Endothelial cell of umbilical vein (primary cell): ENCODE measurements around the gene GZF1. TPM values are rescaled to one million over a fixed set of nuclear protein-coding genes. Genes with fewer than 3 reads are reported as not detected.

Source experiments
- BruUV-seq: library from RNA; stranded (reverse); fragments of 400-500 nt; replicated peaks from 2 replicates; lab custom pipeline; 2021; lab: Mats Ljungman, UMichigan
- CTCF ChIA-PET: fragments of 300-600, 350-600 bp; sonication (Branson Sonifier 250); formaldehyde crosslinking; loops from one replicate; lab custom pipeline; 2021; ENCODE audit warnings: antibody characterized with exemption, inconsistent platforms; lab: Charles Lee
- POLR2A ChIA-PET: fragments of 300-600, 350-600 bp; sonication (Branson Sonifier 250); formaldehyde crosslinking; loops from one replicate; lab custom pipeline; 2021; ENCODE audit warnings: antibody characterized with exemption, inconsistent platforms; lab: Charles Lee
- DNase-seq: peaks from one replicate; pipeline ENCODE4 v3.0.0-alpha.2; 2011; ENCODE audit warnings: low read depth, low spot score
- FAIRE-seq: peaks from 2 replicates; lab custom pipeline; 2011; peaks lifted over from hg19 to GRCh38; lab: Jason Lieb, UNC
- H2AFZ ChIP-seq: 2 replicates; pipeline ENCODE4 v1.6.0; 2012; ENCODE audit warnings: low read depth, low read length, control low read depth, inconsistent platforms
- H3K27ac ChIP-seq: 2 replicates; pipeline ENCODE4 v1.5.1; 2011; ENCODE audit warnings: low read depth, mild to moderate bottlenecking, control low read depth, low read length, moderate library complexity; ENCODE audit not compliant: insufficient read depth
- H3K27me3 ChIP-seq, 2 experiments: 2 replicates each; pipeline versions ENCODE4 v1.6.0 to v1.6.1; 2011; ENCODE audit warnings: low read length in 2 of 2, mixed read lengths in 1 of 2; ENCODE audit not compliant: control insufficient read depth in 2 of 2, insufficient read depth in 2 of 2
- H3K36me3 ChIP-seq, 2 experiments: 2 replicates in 1 of 2; 3 replicates in 1 of 2; pipeline ENCODE4 v1.5.1; 2011; ENCODE audit warnings: low read length in 2 of 2, mild to moderate bottlenecking in 1 of 2, moderate library complexity in 1 of 2; ENCODE audit not compliant: control insufficient read depth in 2 of 2, insufficient read depth in 2 of 2; ENCODE audit errors: extremely low read depth in 1 of 2
- H3K4me1 ChIP-seq: 3 replicates; pipeline ENCODE4 v1.5.1; 2011; ENCODE audit warnings: mild to moderate bottlenecking, low read length; ENCODE audit not compliant: control insufficient read depth, insufficient read depth; ENCODE audit errors: extremely low read depth
- H3K4me2 ChIP-seq: 2 replicates; pipeline ENCODE4 v1.6.1; 2011; ENCODE audit warnings: low read length, control low read depth, mixed read lengths; ENCODE audit not compliant: insufficient read depth
- H3K4me3 ChIP-seq, 3 experiments: fragments of 200-600 bp in 1 of 3; sonication (generic), shearing (Covaris generic) in 1 of 3; replicated peaks in 1 of 3; 2 replicates each; pipeline ENCODE4 v1.5.1; 2011 to 2016; ENCODE audit warnings: control low read depth in 3 of 3, low read length in 3 of 3, mild to moderate bottlenecking in 2 of 3, inconsistent platforms in 1 of 3, low read depth in 1 of 3, moderate library complexity in 1 of 3; ENCODE audit not compliant: insufficient read depth in 1 of 3
- H3K79me2 ChIP-seq: 2 replicates; pipeline ENCODE4 v1.6.0; 2012; ENCODE audit warnings: low read length, inconsistent platforms; ENCODE audit not compliant: control insufficient read depth, insufficient read depth
- H3K9ac ChIP-seq: replicated peaks from 2 replicates; pipeline ENCODE3; 2011; ENCODE audit warnings: low read length, control low read depth; ENCODE audit not compliant: insufficient read depth; ENCODE audit errors: extremely low read depth
- H3K9me1 ChIP-seq: replicated peaks from 3 replicates; pipeline ENCODE4 v1.6.0; 2011; ENCODE audit warnings: mild to moderate bottlenecking, low read length; ENCODE audit not compliant: control insufficient read depth, insufficient read depth; ENCODE audit errors: extremely low read depth
- H3K9me3 ChIP-seq: replicated peaks from 2 replicates; pipeline ENCODE4 v1.5.1; 2012; ENCODE audit warnings: low read length, inconsistent platforms; ENCODE audit not compliant: control insufficient read depth, insufficient read depth
- H4K20me1 ChIP-seq: replicated peaks from 2 replicates; pipeline ENCODE3; 2011; ENCODE audit warnings: mild to moderate bottlenecking, low read length; ENCODE audit not compliant: control insufficient read depth, insufficient read depth; ENCODE audit errors: extremely low read depth
- CTCF ChIP-seq, 2 donors: IDR thresholded peaks; 1 replicate in 1 of 2; 2 replicates in 1 of 2; pipeline ENCODE4 v1.5.1; 2011; ENCODE audit warnings: low read length in 2 of 2, mild to moderate bottlenecking in 2 of 2, moderate library complexity in 2 of 2, control low read depth in 1 of 2, inconsistent platforms in 1 of 2, low read depth in 1 of 2; ENCODE audit not compliant: insufficient read depth in 1 of 2; ENCODE audit errors: extremely low read depth in 1 of 2
- POLR2A ChIP-seq: IDR thresholded peaks from 2 replicates; pipeline ENCODE4 v1.6.1; 2012; ENCODE audit warnings: low read depth, mild to moderate bottlenecking, control low read depth, low read length
- POLR2AphosphoS5 ChIP-seq: IDR thresholded peaks from 2 replicates; pipeline ENCODE4 v1.6.1; 2012; ENCODE audit warnings: low read depth, mild to moderate bottlenecking, control low read depth, low read length, moderate library complexity; ENCODE audit not compliant: insufficient read depth
- dilution Hi-C: fragments of 300-500 bp; cut with MboI; formaldehyde crosslinking; loops from one replicate; pipeline ENCODE4 v1.15.0; 2019; ENCODE audit warnings: low sequenced_read_pairs; ENCODE audit not compliant: extremely low pct_ligation_motif_present
- intact Hi-C: fragments of 100-400 bp; cut with micrococcal nuclease; formaldehyde crosslinking; loops from one replicate; pipeline ENCODE4 v1.10.0; 2022
- polyA plus RNA-seq, 4 experiments: library from polyadenylated mRNA; depleted of rRNA in 3 of 4; stranded (reverse) in 3 of 4; unstranded in 1 of 4; fragments of >200 nt; gene quantifications; 2 replicates each; pipeline versions ENCODE4 v1.2.1 to v1.2.3, GENCODE V29; 2011 to 2012; ENCODE audit warnings: missing spikeins in 1 of 4
- total RNA-seq: library from RNA; stranded (reverse); gene quantifications from 2 replicates; pipeline ENCODE4 v1.2.3, GENCODE V29; 2021
- TF ChIP-seq, protein P1 (sequence below): IDR thresholded peaks from 2 replicates; pipeline ENCODE4 v1.6.1; 2011; ENCODE audit not compliant: insufficient read depth, insufficient read length

The GZF1 gene
- total and polyA plus RNA-seq, 2 donors (not counting 3 experiments of a cell fraction or from before 2014, with no cell fraction given): 9.7 to 10.0 TPM

GRCh38 chr20:23357767-23358562 lies 4.0 kb upstream of the GZF1 start:
- TF ChIP-seq CTCF (IDR thresholded peaks at IDR 0.05; ENCODE audit: extremely low read depth in 1 of 2, insufficient read depth in 1 of 2, low read depth in 1 of 2, low read length in 2 of 2) (no peak), POLR2A (peak; percentile 87), POLR2AphosphoS5 (peak; percentile 77)
- TF ChIP-seq, protein P1, sequence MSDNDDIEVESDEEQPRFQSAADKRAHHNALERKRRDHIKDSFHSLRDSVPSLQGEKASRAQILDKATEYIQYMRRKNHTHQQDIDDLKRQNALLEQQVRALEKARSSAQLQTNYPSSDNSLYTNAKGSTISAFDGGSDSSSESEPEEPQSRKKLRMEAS: peak; percentile 90
- Histone ChIP-seq H3K9me1 (no peaks in the 10 kb centered on the region), H3K27ac (peak overlapping the region; percentile 88), H3K9ac (peak overlapping the region; percentile 97), H3K36me3 (peaks cover 7 to 13% of the 10 kb centered on the region in 2 experiments), H2AFZ (peak overlapping the region; percentile 54), H3K4me2 (peak overlapping the region; percentile 95), H3K4me1 (peaks cover 23% of the 10 kb centered on the region), H3K79me2 (peaks cover 21% of the 10 kb centered on the region), H3K4me3 (peak overlapping the region; percentile 20 to 84 (median 83)), H4K20me1 (no peaks in the 10 kb centered on the region), H3K27me3 (no peaks in the 10 kb centered on the region), H3K9me3 (no peaks in the 10 kb centered on the region)
- no TSS peak for BruUV-seq
- POLR2A ChIA-PET: interaction anchor here (0.8 to 1.4 kb wide), 6 partner anchors 8 to 594 kb away, joined by 3 to 6 read pairs (median 4); partner anchors contain the start of gene CD93
- dilution Hi-C loops: no loop called here
- intact Hi-C loops: loop anchor here (1.0 to 5.0 kb wide), 2 partner anchors 8 to 211 kb away; partner anchors contain the start of gene NXT1
- peak; percentile 100 for DNase-seq
- CTCF ChIA-PET: interaction anchor here (0.8 to 3.3 kb wide), 6 partner anchors 8 to 666 kb away, joined by 3 to 40 read pairs (median 4); partner anchors contain the start of genes NAPB and NXT1
- peak; percentile 89 for FAIRE-seq
